ENCODE data around the gene DOK4.
"Not testable (repeated sequence)": the region's sequence is repeated elsewhere in the genome, so short reads cannot be mapped to it uniquely, and the experiment has no call there.

DOK4 gene

DNA sequence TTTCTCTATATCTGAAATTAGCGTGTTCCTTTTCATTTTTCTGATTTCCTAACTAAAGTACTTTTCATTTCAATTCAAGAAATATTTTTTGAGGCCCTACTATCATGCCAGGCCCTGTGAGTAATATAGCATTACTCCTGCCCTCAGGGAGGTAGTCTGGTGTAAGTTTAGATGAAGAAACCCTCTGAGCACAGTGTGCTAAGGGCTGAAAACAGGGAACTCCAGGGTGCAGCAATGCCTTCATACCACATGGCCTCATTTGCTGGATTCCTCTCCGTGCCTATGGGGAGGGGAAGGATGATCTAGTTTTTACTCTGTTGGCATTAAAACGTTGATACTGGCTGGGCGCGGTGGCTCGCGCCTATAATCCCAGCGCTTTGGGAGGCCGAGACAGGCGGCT is 34.3 kb downstream of the DOK4 start:
- Histone ChIP-seq H3K4me1 (peaks cover 10% of the 10 kb centered on the region), H3K36me3 (peaks cover 62% of the 10 kb centered on the region), H3K4me2 (no peak overlapping the region), H3K9ac (no peak overlapping the region), H3K4me3 (no peak overlapping the region), H3K27me3 (no peaks in the 10 kb centered on the region), H3K9me3 (no peaks in the 10 kb centered on the region), H4K20me1 (no peaks in the 10 kb centered on the region), H3K27ac (no peak overlapping the region)
- no peak for TF ChIP-seq Cebpa-rat (IDR thresholded peaks at IDR 0.05)

DNA sequence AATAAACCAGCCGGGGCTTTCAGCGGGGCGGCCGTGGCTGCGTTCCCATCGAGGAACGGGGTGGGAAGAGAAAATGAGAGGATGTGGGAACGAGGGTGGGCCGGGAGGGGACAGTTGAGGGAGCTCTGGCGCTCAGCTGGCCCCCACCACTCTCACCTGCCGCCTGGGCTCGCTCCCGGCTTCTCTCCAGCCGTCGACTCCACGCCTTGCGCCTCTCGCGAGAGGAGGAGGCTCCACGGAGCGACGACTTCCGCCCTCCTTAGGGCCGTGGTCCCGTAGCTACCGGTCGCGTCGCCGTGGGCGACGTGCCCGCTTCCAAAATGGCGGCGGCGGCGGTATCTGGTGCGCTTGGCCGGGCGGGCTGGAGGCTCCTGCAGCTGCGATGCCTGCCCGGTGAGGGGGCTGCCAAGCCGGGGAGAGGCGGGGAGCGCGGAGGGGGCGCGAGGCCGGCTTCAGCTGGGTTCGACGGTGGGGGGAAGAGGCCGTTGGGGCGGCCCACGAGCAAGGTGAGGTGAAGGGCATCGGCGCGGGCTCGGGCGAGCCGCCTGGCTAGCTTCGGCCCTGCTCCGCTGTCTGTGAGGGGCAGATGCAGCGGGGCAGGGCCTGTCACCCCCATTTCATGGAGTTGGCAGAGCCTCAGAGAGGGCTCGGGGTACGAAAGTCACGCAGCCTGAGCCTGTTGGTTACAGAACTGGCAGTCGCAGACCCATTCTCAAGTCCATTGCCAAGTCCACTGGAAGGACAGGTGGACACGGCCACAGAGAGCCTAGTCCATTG is 38.9 kb downstream of the DOK4 start, which contains the start of the genes CIAPIN1 and COQ9:
Gene CIAPIN1, minus strand, starts transcription at position 200 of the 777 bp plus-strand sequence. CDS start 6,457 bp downstream, outside the sequence.
Gene COQ9, plus strand, starts transcription at position 294 of the 777 bp plus-strand sequence. Its CDS starts 27 bp downstream, at position 321.
- H3K27ac ChIP-seq: peak within 1 kb of the TSS; percentile 96
- TF ChIP-seq Cebpa-rat (IDR thresholded peaks at IDR 0.05): no peak
- H3K36me3 ChIP-seq: peaks cover 34% of the 10 kb centered on the region
- H3K4me3 ChIP-seq: peak within 1 kb of the TSS; percentile 94
- H3K4me1 ChIP-seq: peaks cover 28% of the 10 kb centered on the region
- H3K27me3 ChIP-seq: no peaks in the 10 kb centered on the region
- H3K9ac ChIP-seq: peak within 1 kb of the TSS; percentile 97
- H3K4me2 ChIP-seq: peak within 1 kb of the TSS; percentile 88
- peaks cover 10% of the 10 kb centered on the region; the same call in 1 of the 2 replicates for H3K9me3 ChIP-seq
- H4K20me1 ChIP-seq: peaks cover 13% of the 10 kb centered on the region; the same call in 1 of the 2 replicates

GRCh38 chr16:57446531-57447185 is 39.6 kb downstream of the DOK4 start:
- Histone ChIP-seq H3K4me3 (peak overlapping the region; percentile 94), H3K27me3 (no peaks in the 10 kb centered on the region), H3K4me1 (peaks cover 28% of the 10 kb centered on the region), H4K20me1 (peaks cover 13% of the 10 kb centered on the region; the same call in 1 of the 2 replicates), H3K4me2 (peak overlapping the region; percentile 82), H3K9ac (peak overlapping the region; percentile 97), H3K9me3 (peaks cover 17% of the 10 kb centered on the region), H3K27ac (peak overlapping the region; percentile 96), H3K36me3 (peaks cover 34% of the 10 kb centered on the region)
- no peak for TF ChIP-seq Cebpa-rat (IDR thresholded peaks at IDR 0.05)

- peaks cover 28% of the 10 kb centered on the region for H3K4me1 ChIP-seq
- H3K27me3 ChIP-seq: no peaks in the 10 kb centered on the region
- H3K4me3 ChIP-seq: no peak overlapping the region
- H3K27ac ChIP-seq: no peak overlapping the region
- peak overlapping the region; percentile 82 for H3K4me2 ChIP-seq
- peaks cover 28% of the 10 kb centered on the region for H3K9me3 ChIP-seq
- no peak overlapping the region for H3K9ac ChIP-seq
- H4K20me1 ChIP-seq: peaks cover 13% of the 10 kb centered on the region; the same call in 1 of the 2 replicates
- TF ChIP-seq Cebpa-rat (IDR thresholded peaks at IDR 0.05): no peak
- peaks cover 37% of the 10 kb centered on the region for H3K36me3 ChIP-seq
These were observed 40.8 kb downstream of the DOK4 start for GRCh38 chr16:57445510-57445909.

DNA sequence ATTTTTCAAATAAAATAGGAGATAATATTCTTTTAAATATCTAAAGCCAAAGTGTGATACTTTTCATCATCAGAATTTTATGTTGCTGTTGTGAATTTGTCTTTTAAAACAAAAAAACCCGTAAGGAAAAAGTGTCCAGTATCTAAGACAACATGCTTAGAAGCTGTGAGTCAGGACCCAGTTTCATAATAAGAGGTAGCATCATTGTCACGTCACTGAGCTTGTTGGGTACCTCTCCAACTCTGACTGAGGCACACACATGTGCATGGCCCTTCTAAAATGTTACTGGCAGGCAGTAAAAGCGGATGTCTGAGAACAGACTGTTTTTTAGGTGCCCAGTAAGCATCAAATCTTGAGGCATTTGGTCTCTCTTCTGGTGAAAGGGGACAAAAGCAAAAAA is 41.6 kb downstream of the DOK4 start:
- H3K27ac ChIP-seq: no peak overlapping the region
- H3K4me1 ChIP-seq: peaks cover 28% of the 10 kb centered on the region
- H3K4me3 ChIP-seq: no peak overlapping the region
- H3K9ac ChIP-seq: no peak overlapping the region
- peaks cover 45% of the 10 kb centered on the region for H3K36me3 ChIP-seq
- H3K9me3 ChIP-seq: peaks cover 36% of the 10 kb centered on the region
- H3K4me2 ChIP-seq: no peak overlapping the region
- H4K20me1 ChIP-seq: peaks cover 13% of the 10 kb centered on the region; the same call in 1 of the 2 replicates
- TF ChIP-seq Cebpa-rat (IDR thresholded peaks at IDR 0.05): no peak
- H3K27me3 ChIP-seq: no peaks in the 10 kb centered on the region

GRCh38 chr16:57440551-57440950 is 45.7 kb downstream of the DOK4 start:
- not testable (repeated sequence) for H3K4me1 ChIP-seq, H3K27me3 ChIP-seq, H3K4me2 ChIP-seq, H3K27ac ChIP-seq, H3K9ac ChIP-seq
- peaks cover 87% of the 10 kb centered on the region for H3K36me3 ChIP-seq
- H4K20me1 ChIP-seq: peaks cover 13% of the 10 kb centered on the region; the same call in 1 of the 2 replicates
- H3K4me3 ChIP-seq: 0 out of 2 replicates have a peak overlapping the region, but pooled peaks have one; percentile 8
- H3K9me3 ChIP-seq: peaks cover 41% of the 10 kb centered on the region

- H3K4me3 ChIP-seq: 0 out of 2 replicates have a peak overlapping the region, but pooled peaks have one; percentile 8
These were observed 46.3 kb downstream of the DOK4 start for GRCh38 chr16:57439947-57440346.

GRCh38 chr16:57435838-57436237 is 50.5 kb downstream of the DOK4 start:
- H3K4me2 ChIP-seq: no peak overlapping the region
- TF ChIP-seq Cebpa-rat (IDR thresholded peaks at IDR 0.05): no peak

More at GRCh38 chr16:57439947-57440346, 46.3 kb downstream of the DOK4 start:
- H3K9ac ChIP-seq, H3K27me3 ChIP-seq, H3K4me2 ChIP-seq, H3K4me1 ChIP-seq, H3K27ac ChIP-seq: not testable (repeated sequence)
- Histone ChIP-seq H4K20me1 (peaks cover 13% of the 10 kb centered on the region; the same call in 1 of the 2 replicates), H3K9me3 (peaks cover 41% of the 10 kb centered on the region), H3K36me3 (peaks cover 89% of the 10 kb centered on the region)

GRCh38 chr16:57434003-57434402 is 52.3 kb downstream of the DOK4 start:
- Histone ChIP-seq H3K27ac (no peak overlapping the region), H3K27me3 (no peaks in the 10 kb centered on the region), H3K4me3 (no peak overlapping the region), H3K36me3 (peaks cover 100% of the 10 kb centered on the region), H3K4me2 (no peak overlapping the region), H3K9me3 (no peaks in the 10 kb centered on the region), H4K20me1 (no peaks in the 10 kb centered on the region), H3K9ac (0 out of 2 replicates have a peak overlapping the region, but pooled peaks have one; percentile 26), H3K4me1 (no peaks in the 10 kb centered on the region)
- no peak for TF ChIP-seq Cebpa-rat (IDR thresholded peaks at IDR 0.05)

More at GRCh38 chr16:57435838-57436237, 50.5 kb downstream of the DOK4 start:
- Histone ChIP-seq H3K4me1 (no peaks in the 10 kb centered on the region), H3K27ac (no peak overlapping the region), H3K9me3 (peaks cover 16% of the 10 kb centered on the region), H3K9ac (no peak overlapping the region), H3K4me3 (no peak overlapping the region), H3K27me3 (no peaks in the 10 kb centered on the region), H3K36me3 (peaks cover 100% of the 10 kb centered on the region), H4K20me1 (no peaks in the 10 kb centered on the region)

- TF ChIP-seq Cebpa-rat (IDR thresholded peaks at IDR 0.05): no peak
- Histone ChIP-seq H3K27me3 (no peaks in the 10 kb centered on the region), H3K4me1 (no peaks in the 10 kb centered on the region), H3K27ac (no peak overlapping the region), H3K4me2 (no peak overlapping the region), H3K36me3 (peaks cover 100% of the 10 kb centered on the region), H3K4me3 (no peak overlapping the region), H4K20me1 (no peaks in the 10 kb centered on the region), H3K9me3 (no peaks in the 10 kb centered on the region), H3K9ac (no peak overlapping the region)
These were observed 53.3 kb downstream of the DOK4 start for GRCh38 chr16:57432989-57433388.
